ENCODE data around the gene EIF2A. TPM values are rescaled to one million over a fixed set of nuclear protein-coding genes. Genes with fewer than 3 reads are reported as not detected.

EIF2A gene
- total and polyA plus RNA-seq, 9 of the 15 experiments (the other 6 are each of a cell fraction or from before 2014, with no cell fraction given) = 106 to 192 (median 168) TPM

- no peak for TF ChIP-seq ZNF407 (IDR thresholded peaks at IDR 0.05; ENCODE audit: low read depth)
- TF ChIP-seq IFI16 (CRISPR knock-in tag; IDR thresholded peaks at IDR 0.05) = no peak
- no peak; the same call in 1 of the 2 replicates for TF ChIP-seq TAL1 (IDR thresholded peaks at IDR 0.05)
- peak in 1 of 2 experiments; percentile 60; a peak in 2 of 4 replicates for TF ChIP-seq TBL1XR1 (IDR thresholded peaks at IDR 0.05; ENCODE audit: low read length in 2 of 2)
- no peak for TF ChIP-seq ZNF282 (CRISPR knock-in tag; IDR thresholded peaks at IDR 0.05)
- TF ChIP-seq MYC (IDR thresholded peaks at IDR 0.05; ENCODE audit: low read depth, low read length) = 0 out of 2 replicates have a peak, but pooled peaks have one; percentile 38
- TF ChIP-seq MYC (CRISPR knock-in tag; IDR thresholded peaks at IDR 0.05; ENCODE audit: borderline replicate concordance, low read depth) = no peak
- TF ChIP-seq POLR2AphosphoS5 (IDR thresholded peaks at IDR 0.05; ENCODE audit: control insufficient read depth, insufficient read depth, low read depth, low read length) = no peak
- TF ChIP-seq ZBTB26 (CRISPR knock-in tag; IDR thresholded peaks at IDR 0.05) = no peak
- no peak for TF ChIP-seq ZSCAN29 (IDR thresholded peaks at IDR 0.05)
- no peak for TF ChIP-seq ZBTB2 (IDR thresholded peaks at IDR 0.05)
- TF ChIP-seq AFF1 (IDR thresholded peaks at IDR 0.05; ENCODE audit: low read depth in 1 of 2, partially characterized antibody in 2 of 2) = peak; percentile 29 to 96
- no peak for TF ChIP-seq XRCC4 (IDR thresholded peaks at IDR 0.05; ENCODE audit: extremely low read depth, insufficient read depth, insufficient read length)
Measured at GRCh38 chr3:150605998-150606641, 59.5 kb downstream of the EIF2A start (continued).
